GM21786 (cell line): Measurements from ENCODE around the gene DYNC1I1.
A peak's percentile ranks its signal among the peaks of the same experiment; 100 is the strongest.

ENCODE experiments used
- ATAC-seq: cut with Tn5 transposase; IDR thresholded peaks from one replicate; pipeline ENCODE4 v1.9.1; 2021; ENCODE audit not compliant: unreplicated experiment

DYNC1I1 gene

DNA sequence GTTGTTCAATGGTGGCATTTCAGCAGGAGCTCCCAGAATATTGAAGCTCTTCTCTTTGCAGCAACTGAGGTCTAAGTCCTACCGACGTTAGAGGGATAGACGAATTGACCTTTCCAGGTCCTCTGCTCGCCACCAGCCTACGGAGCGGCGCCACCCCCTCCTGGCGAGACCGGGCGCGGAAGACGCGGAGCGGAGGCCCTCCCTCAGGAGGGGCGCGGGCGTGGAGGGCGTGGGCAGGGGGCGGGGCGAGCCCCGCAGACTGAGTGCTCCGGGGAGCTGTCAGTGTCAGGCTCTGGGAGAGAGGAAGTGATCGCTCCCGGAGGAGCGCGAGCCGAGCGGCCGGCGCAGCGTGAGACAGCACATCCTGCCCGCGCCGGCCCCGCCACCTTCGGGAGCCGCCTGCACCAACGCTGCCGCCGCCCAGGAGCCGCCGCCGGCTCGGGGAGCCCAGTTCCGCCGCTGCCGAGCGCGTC, at the start of gene DYNC1I1:
TSS of gene DYNC1I1 (plus strand) at position 257 of the 473 bp plus-strand sequence. CDS start 32,176 bp downstream, outside the sequence.
- peak; percentile 88 for ATAC-seq

DNA sequence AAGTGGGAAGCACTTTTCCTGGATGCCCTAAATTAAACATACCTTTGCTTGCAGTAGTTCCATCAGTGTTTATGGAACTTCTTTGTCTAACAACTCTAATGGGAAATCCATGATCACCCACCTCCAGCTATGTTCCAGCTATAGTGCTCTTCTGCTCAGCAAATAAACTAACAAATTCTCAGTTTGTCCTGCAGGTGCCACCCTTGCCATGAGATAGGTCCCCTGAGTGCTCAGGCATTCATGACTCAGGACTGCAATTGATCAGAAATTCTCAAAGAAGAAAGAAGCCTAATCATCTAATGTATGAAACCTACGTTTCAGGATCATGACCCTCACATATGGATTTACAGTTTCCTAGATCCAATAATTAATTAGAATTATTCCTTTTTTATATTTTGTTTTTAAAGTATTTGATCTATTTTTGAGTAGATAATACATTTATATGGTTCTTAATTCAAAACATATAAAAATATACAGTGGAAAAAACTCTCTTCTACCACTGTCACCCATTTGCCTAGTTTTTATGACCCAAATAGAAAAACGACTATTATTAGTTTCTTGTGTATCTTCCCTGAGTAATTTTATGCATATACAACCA, 48.7 kb upstream of the DYNC1I1 start:
- peak; percentile 64 for ATAC-seq

DNA sequence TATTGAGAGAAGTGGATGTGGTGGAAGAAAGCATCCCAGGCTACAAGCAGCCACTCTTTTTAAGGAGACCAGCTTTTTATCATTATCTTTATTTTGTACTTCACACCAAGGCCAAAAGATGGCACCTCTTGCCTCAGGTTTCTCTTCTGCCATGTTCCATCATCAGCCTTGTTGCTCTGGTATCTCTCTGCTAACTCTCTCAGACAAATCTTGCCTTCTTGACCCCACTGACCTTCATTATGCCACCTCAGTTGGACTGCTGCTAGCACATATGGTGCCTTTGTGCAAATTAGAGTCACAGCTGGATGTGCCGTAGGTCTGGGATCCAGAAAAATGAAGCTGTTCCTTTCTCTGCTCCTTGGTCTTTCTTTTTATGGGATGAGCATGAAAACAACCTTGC, 47.1 kb upstream of the DYNC1I1 start:
- no peak for ATAC-seq

DNA sequence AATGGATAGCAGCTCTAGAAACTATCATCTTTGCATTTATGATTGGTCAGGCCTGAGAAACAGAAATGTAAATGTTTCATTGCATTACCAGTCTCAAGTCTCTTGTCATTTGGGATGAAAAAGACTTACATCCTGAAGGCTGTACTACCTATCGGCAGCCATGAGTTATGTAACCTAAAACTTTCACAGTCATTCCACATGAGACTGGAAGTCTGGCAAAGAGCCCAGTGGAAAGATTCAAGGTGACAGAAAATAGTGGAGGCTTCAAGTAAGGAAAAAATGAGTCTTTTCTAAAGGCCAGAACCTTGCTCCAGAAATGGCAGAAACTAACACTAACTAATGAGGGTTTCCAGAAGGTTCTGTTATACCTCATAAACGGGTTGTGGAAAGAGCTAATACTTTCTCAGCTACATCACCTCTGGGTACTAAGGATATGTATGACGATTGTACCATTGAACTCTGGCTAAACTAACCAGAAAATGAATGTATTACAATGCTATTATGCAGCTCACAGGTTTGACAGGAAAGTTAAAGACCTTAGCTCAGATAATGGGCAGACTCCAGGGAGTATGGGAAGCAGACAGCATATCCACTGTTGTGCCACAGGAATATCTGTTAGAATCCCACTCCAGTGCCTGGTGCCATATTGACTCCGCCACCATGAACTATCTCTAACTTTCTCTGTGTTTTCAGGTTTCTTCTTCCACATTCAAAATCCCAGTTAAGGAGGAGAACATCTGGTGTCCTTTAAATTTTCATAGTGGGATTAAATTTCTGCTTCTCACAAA, 41.7 kb upstream of the DYNC1I1 start:
- no peak for ATAC-seq

DNA sequence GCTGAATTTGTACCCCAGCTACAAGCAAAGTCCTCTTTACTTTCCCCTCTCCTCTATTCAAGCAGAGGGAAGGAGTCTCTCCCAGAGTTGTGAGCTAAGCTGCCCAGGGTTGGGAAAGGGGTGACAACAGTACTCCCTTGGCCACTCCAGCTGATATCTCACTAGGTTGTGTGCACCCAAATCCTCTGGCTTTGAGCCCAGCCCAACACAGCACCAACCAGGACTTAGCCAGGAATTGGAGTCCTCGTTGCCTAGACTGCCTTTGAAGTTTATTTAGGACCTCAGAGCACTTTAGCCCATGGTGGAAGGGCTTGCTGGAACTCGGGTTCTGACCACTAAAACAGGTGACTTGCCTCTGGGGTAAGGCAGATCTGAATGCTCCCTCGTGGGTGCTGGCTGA, 35.7 kb upstream of the DYNC1I1 start:
- no peak for ATAC-seq

DNA sequence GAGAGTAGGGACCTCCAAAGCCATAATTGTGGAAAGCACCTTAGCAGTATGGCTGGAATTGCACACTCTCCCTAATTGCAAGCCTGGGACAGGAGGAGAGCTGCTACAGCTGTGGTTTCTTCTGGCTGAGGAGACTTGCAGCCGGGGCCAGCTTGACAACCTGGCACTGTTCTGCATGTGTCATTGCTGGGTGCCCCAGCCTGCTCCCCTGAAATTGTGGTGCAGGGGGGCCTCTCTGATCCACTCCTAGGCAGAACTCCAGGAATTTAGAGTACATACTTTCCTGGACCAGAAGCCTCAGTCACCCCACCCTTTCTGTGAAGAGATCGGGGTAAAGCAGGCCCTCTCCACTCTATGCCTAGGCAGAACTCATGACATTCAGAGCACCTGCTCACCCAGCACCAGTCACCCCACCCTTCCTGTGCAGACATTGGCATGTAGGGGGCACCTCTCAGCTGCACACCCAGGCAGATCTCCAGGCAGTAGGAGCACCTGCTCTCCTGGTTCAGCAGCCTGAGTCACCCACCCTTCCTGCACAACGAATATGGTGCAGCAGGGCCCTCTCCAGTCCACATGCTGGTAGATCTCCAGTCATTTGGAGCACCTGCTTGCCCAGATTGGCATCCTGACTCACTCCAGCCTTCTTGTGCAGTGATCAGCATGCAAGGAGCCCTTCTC, 34.4 kb upstream of the DYNC1I1 start:
- no peak for ATAC-seq

DNA sequence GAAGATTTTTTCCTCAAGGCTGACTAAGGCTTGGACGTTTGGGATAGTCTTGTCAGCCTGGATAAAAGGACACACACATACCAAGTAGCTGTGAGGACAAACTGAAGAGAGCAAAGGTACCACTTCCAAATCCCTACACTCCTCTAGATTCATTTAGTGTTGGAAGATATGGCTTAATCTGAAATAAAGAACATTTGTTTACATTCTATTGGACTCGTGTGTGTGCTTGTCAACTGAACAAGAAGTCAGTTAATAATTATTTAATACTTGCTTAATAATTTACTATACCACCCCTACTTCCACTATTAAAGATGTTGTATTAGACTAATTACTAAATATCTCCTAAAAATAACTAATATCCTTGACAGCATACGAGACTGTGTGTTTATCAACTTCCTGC, 23.3 kb upstream of the DYNC1I1 start:
- ATAC-seq, result no peak

DNA sequence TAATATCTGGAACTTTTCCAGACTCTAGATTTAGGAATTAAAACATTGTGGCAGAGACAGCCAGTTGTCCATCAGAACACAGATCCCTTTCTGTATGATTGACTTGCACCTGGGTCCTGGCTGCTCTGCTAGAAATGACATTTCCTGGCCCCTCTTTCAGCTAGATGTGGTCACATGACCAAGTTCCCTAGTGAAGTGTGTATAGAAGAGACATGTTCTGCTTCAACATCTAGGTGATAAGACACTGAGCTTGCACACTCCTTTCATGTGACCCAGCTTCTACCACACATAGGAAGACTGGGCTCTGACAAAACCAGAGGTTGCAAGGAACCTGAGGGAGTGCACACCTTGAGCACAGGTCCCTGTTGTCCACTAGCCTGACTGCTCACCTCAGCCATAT, 22.8 kb upstream of the DYNC1I1 start:
- no peak for ATAC-seq

DNA sequence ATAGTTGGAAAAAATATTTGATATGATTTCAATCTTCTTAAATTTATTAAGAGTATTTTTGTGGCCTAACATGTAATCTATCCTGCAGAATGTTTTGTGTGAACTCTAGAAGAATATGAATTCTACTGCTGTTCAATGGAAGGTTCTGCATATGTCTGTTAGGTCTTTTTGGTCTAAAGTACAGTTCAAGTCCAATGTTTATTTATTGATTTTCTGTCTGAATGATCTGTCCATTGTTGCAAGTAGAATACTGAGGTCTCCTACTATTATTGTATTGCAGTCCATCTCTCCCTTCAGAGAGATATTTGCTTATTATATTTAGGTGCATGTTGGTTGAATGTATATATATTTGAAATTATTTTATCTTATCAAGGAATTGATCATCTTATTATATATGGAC, 18.9 kb upstream of the DYNC1I1 start:
- ATAC-seq, result no peak

DNA sequence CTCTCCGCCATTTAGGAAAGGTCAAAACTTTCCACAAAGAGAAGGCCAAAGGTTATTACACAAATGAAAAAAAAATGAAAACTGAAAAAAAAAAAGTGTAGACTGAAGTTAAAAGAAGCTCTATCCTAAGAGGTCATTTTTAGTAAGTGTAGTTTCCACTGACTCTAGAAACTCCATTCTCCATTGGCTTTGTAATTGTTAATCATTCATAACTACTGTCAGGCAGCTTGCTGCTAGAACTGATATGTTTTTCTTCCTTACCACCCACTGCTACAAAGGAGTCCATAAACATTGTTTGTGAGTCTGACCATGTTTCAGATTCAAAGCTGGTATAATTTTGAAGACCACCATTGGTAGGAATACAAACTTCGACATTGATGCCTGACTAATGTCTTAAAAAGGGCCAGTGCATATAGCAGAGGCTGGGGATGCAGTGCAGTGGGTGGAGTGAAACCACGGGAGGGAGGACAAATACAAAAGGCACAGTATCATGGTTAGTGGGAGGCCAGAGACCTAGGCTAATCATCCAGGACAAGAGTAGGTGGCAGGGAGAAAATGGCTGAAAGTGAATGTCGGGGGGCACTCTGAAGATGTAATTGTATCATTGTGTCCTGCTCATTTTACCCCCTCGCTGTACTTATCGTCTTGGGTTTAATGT, 16.9 kb upstream of the DYNC1I1 start:
- no peak for ATAC-seq

DNA sequence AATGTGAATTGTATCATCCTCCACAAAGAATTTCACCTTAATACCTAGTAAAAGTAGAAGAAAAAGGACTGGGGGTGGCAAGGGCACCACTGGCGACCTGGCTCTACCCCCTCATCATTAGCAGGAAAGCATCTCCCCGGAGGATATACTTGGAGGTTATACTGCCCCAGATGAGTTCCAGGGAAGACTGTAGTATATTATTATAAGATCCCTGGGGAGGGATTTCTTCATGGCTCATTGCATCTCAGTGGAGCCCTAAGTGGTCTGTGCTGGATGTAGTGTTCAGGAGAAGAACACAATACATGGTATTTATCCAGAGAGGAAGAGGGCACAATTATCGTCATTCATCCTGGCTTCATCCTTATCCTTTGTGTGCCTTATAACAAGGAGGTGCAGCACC, 14.2 kb upstream of the DYNC1I1 start:
- ATAC-seq, result no peak

DNA sequence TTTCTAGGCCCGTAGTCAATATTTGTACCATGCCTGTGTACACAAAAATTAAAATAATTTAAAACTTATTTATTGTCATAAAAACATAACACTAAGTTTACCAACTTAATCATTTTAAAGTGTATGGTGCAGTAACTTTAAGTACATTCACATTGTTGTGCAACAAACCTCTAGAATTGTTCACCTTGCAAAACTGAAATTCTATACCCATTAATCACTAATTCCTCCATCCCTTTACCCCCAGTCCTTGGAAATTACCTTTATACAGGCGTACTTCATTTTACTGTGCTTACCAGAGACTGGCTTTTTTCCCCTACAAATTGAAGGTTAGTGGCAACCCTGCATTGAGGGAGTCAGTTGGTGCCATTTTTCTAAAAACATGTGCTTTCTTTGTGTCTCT, 6.3 kb upstream of the DYNC1I1 start:
- ATAC-seq, result no peak

DNA sequence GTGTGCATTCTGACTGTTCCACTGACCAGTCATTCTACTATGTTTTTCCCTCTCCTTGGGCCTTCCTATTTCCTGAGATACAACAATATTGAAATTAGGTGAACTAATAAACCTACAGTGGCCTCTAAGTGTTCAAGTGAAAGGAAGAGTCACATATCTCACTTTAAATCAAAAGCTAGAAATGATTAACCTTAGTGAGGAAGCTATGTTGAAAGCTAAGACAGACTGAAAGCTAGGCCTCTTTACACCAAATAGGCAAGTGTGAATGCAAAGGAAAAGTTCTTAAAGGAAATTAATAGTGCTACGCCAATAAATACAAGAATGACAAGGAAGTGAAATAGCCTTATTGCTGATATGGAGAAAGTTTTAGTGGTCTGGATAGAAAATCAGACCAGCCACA, 5.7 kb upstream of the DYNC1I1 start:
- no peak for ATAC-seq

DNA sequence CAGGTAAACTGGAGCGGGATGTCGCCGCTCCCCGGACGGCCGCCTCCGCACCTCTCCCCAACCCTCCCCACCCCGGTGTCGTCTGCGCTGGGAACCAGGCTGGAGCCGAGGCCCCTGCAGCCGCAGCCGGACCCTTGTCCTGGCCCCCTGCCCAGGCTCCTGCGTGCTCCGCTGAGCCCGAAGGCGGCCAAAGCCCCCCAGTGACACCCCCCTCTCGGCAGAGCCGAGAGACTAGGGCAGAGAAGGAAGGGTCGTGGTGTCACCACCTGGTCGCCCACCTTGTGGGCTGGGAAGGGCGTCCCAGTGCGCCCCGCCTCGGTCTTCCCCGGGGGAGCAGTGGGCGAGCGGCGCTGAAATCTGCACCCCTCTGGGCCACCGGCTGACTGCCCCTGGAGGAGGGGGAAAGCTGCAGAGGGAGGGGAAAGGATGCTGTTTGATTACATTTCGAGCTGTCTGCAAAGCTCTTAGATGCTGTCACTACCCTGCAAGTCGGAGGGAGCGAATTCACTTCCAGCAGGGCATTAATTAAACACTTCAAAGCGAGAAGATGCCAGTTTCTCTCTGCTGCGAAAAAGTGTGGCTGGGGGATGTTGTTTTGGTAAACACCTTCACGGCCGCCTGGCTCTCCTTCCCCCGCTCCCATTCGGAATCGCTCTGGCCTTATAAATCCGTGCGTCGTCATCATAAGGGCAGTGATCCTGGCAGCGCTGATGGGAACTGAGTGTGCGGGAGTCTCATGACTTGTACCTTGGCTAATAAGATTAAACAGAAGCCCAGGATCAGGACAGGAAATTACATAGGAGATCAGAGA, 622 bp downstream of the DYNC1I1 start:
- no peak for ATAC-seq

DNA sequence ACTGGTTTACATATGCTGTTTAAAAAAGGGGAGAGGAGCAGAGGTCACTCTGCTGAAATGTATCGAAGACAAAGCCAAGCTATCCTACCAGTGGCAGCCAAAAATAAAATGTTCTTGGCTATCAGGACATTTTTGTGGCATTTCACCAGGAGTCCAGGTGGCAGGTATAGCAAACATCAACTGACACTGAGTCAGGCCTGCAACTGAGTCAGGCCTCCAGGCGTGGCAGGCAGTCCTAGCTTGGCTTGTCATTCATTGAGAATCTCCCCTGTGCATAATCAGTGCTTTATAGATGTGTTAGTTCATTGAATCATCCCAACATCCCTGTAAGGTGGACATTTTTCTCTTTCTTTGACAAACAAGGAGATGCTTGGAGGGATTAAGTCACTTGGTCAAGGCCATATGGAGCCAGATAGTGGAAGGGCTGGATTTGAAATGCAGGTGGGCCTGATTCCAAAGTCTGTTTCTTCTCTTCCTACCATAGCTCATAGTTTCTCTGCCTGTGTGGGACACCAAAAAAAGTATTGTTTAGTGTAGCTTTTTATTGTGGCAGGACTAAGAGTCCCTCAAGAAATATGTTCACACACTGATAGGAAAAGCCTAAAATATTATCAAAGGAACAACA, 4.3 kb downstream of the DYNC1I1 start:
- ATAC-seq, result no peak

DNA sequence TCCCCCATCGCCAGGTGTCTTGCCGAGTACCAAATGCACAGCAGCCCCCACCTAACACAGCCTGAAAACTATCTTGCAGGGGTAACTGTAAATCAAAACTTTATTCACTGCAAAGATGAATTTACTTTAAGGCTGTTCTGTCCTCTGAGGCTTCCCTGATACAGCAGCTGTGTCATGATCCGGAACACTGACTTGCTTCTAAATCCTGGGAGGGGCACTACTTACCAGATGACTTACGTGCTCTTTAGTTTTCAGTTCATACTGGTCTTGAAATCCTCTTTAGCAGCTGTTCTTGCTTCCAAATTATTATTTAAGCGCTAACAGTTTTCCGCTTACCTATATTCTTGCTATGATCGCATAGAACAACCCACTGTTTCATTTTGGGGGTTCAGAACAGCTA, 4.9 kb downstream of the DYNC1I1 start:
- no peak for ATAC-seq

DNA sequence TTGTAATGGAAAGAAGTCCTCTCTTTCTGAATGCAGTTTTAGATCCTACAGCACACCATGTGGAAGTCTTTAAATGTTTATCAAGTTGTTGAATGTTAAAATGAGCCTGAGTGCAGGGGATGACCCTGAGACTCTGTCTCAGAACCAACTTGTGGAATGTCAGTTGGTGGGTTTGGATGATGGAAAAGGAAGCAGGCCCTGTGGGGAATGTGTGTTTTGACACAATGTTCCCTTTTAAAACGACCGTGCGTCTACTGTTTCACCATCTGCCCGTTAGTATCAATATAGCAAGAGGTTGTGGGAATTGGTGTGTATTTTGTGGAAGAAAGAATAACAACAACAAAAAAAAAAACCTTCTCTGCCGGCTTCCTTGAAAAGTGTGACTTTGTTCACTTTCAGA, 8.3 kb downstream of the DYNC1I1 start:
- no peak for ATAC-seq

DNA sequence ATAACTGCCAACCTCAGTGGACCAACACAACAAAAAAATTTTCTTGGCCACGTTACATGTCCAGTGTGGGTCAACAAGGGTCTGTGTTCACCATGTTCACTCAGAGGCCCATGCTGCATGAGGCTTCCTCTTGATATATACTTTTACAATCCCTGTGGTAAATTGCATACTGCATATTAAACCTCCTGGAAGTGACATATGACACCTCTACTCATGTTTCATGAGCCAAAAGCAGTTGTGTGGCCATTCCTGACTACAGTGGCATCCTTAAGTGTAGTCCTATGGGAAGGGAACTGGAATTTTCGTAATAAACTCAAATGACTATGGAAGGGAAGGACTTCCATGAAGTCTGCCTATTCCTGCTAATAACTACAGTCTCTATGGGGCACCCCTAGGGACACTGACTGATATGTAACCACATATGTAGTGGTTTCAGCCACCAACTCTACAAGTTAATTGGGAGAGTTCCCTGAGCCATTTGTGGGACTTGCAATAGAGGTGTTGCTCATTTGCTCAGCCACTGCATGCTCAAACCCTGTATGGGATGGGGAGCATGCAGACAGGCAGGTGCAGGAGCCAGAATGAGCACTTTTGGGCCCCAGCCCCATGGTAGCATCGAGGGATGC, 9.7 kb downstream of the DYNC1I1 start:
- ATAC-seq, result no peak

DNA sequence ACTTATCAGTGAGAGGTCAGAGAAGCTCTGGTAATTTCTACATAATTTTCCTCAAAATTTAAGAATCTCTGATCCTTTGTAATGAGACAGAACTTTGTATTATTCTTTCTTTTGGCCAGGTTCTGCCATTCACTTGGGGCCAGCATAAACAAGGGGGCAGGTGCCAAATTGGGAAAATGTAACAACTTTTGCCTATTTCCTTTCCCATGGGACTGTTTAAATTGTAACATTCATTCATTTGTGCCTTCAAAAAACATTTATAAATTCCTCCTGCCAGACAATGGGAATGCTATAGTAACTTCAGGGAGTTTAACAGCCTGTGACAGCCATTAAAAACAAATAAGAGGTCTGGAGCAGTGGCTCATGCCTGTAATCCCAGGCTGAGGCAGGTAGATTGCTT, 12.4 kb downstream of the DYNC1I1 start:
- ATAC-seq, result no peak

DNA sequence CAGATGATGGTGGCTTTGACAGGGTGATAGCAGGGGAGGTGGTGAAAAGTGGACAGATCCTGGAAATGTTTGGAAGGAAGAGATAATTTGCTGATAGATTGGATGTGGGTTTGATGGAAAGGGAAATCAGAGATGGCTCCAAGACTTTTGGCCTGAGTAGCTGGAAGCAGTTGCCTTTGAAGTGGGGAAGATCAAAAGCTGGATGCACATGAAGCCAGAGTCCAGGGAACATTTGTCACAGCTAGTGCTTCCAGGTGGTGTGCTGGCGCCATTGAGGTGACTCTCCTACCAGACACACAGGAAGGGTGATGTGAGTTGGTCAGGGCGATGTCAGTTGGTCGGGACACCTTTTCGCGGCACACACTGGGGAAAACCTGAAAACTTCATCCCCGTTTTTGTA, 15.9 kb downstream of the DYNC1I1 start:
- ATAC-seq, result no peak
